ENCODE results near the gene VANGL1.

VANGL1 gene

DNA sequence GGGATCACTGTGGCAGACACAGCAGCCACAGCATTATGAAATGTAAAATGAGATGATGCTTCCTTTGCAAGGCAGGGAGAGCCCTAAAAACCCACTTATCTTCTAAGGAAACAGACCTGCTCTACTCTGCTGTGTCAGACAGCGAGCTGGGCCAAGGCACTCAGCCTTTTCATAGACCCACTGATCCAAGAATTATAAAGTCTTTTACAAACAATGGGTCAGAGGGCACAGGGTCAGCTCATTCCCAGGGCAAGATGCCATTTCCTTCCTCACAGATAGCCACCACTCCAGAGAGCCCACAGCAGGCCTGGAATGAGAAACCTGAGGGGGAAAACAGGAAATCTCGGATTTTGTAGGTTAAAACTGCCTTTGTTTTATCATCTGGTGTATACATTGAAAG is 83.8 kb downstream of the VANGL1 start:
- H3K4me1 Mint-ChIP-seq = no peaks in the 10 kb centered on the region
- H3K4me3 Mint-ChIP-seq = no peak overlapping the region
- H3K27me3 Mint-ChIP-seq = peaks cover 2% of the 10 kb centered on the region
- no peaks in the 10 kb centered on the region for H3K9me3 Mint-ChIP-seq
- H3K27ac Mint-ChIP-seq = no peak overlapping the region
- H3K36me3 Mint-ChIP-seq = no peaks in the 10 kb centered on the region

DNA sequence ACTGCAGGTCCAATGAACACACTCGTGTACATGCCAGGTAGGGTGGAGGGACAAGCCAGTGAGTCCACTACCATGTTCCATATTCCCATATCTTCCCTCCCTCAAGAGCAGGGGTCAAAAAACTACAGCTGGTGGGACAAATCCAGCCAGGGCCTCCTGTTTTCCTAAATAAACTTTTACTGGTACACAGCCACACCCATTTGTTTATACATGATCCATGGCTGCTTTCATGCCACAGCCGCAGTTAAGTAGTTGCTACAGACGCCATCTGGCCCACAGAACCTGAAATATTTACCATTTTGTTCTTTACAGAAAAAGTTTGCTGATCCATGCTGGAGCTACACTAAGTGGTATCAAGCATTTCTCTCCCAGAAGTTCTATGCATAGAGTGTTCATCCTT is 84.4 kb downstream of the VANGL1 start:
- no peak overlapping the region for H3K4me3 Mint-ChIP-seq
- H3K27me3 Mint-ChIP-seq = peaks cover 2% of the 10 kb centered on the region
- H3K27ac Mint-ChIP-seq = no peak overlapping the region
- H3K9me3 Mint-ChIP-seq = no peaks in the 10 kb centered on the region
- H3K4me1 Mint-ChIP-seq = no peaks in the 10 kb centered on the region
- no peaks in the 10 kb centered on the region for H3K36me3 Mint-ChIP-seq

DNA sequence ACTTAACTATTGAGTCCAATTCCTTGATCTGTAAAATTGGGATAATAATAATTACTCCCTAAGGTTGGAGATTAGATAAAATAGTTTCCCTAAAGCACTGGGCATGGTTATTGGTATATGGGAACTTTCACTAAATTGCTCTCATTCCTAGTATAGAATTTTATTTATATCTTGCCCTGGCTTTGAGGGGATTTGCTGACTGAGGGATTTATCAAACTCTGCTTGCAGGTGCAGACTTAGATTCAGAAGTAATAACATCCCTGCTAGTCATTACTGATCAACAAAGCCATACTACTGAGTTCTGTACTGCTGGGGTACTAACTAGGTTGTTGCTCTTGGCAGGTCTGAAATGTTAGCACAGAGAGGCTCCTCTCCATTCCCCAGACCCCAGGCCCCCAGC is 84.8 kb downstream of the VANGL1 start:
- H3K9me3 Mint-ChIP-seq = no peaks in the 10 kb centered on the region
- peaks cover 2% of the 10 kb centered on the region for H3K27me3 Mint-ChIP-seq
- no peaks in the 10 kb centered on the region for H3K36me3 Mint-ChIP-seq
- H3K4me3 Mint-ChIP-seq = no peak overlapping the region
- no peak overlapping the region for H3K27ac Mint-ChIP-seq
- H3K4me1 Mint-ChIP-seq = no peaks in the 10 kb centered on the region

DNA sequence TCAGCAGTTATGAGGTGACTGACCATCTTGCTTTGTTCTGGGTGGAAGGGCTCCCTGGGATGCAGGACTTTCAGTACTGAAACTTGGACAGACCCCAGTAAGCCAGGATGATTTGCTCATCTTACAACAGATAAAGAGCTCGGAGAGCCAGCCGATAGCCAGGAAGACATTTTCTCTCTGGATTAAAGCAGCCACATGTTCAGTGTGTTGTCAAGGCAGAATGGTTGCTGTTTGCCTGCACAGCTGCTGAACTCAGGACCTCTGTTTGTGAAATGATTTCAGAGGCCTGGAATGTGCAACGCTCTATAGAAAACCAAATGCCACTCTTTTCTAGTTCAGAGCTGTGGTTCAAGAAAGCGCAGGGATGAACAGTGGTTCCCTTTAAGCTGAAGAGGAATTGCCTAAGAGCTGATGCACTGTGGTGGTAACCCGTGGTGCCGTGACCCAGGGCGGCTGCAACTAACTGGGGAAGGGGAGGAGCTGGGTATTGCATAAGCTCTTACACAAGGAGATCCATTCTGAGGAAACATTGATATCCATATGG is 86.0 kb downstream of the VANGL1 start:
- H3K4me3 Mint-ChIP-seq = no peak overlapping the region
- no peaks in the 10 kb centered on the region for H3K9me3 Mint-ChIP-seq
- peaks cover 2% of the 10 kb centered on the region for H3K27me3 Mint-ChIP-seq
- H3K36me3 Mint-ChIP-seq = no peaks in the 10 kb centered on the region
- no peaks in the 10 kb centered on the region for H3K4me1 Mint-ChIP-seq
- no peak overlapping the region for H3K27ac Mint-ChIP-seq

DNA sequence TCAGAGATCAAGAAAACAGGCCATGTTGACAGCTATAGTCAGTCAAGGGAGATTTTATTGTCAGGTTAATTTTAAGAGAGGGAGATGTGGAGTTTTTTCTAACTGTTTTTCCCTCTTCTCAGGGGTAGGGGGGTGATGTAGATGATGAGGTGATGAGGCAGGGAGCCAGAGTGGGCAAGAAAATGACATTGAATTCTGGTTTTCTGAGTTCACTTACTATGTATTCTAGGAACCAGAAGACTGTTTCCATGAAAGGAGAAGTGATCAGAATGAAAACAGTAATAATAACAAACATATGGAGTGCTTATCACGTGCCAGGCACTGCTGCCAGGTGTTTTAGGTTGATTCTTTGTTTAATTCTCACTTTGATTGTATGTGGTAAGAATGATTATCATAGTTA is 86.6 kb downstream of the VANGL1 start:
- no peak overlapping the region for H3K27ac Mint-ChIP-seq
- H3K4me3 Mint-ChIP-seq = no peak overlapping the region
- no peaks in the 10 kb centered on the region for H3K36me3 Mint-ChIP-seq
- H3K27me3 Mint-ChIP-seq = peaks cover 6% of the 10 kb centered on the region
- no peaks in the 10 kb centered on the region for H3K4me1 Mint-ChIP-seq
- no peaks in the 10 kb centered on the region for H3K9me3 Mint-ChIP-seq

DNA sequence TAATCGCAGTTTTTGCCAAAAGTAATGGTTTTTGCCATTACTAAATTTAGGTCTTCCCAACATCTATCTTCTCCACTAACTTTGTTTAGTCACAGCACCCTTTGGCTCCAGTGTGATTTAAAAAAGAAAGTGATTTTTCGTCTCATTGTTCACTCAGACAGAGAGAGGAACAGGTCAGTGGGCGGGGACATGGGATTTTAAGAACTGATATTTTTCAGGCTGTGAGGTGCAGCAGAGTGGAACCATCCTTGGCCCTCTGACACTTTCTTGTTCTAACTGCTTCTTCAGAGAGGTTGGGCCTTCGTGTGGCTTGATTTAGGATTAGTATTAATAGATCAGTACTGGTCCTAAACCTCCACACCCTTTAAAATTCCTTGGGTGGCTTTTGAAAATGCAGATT is 88.0 kb downstream of the VANGL1 start:
- no peaks in the 10 kb centered on the region for H3K4me1 Mint-ChIP-seq
- H3K36me3 Mint-ChIP-seq = no peaks in the 10 kb centered on the region
- H3K27me3 Mint-ChIP-seq = peaks cover 5% of the 10 kb centered on the region
- no peak overlapping the region for H3K4me3 Mint-ChIP-seq
- H3K27ac Mint-ChIP-seq = no peak overlapping the region
- H3K9me3 Mint-ChIP-seq = no peaks in the 10 kb centered on the region

DNA sequence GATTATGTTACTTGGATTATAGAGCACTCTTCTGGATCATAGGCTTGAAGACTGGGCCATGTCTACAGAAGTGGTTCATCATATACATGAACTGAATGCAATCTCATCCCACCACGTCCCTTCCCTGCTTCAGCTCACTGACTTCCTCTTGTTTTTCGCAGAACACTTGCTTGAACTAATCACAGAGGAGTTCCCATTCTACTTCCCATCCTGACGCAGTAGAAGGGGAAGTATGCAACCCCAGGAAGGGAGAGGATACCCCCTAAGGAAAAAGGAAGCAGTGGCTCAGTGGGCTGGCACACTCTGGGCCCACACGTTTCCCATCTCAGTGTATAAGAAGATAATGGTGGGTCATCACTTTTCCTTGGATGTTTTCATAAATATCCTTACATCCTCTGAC is 90.5 kb downstream of the VANGL1 start:
- H3K27me3 Mint-ChIP-seq = peaks cover 6% of the 10 kb centered on the region
- no peak overlapping the region for H3K4me3 Mint-ChIP-seq
- H3K9me3 Mint-ChIP-seq = no peaks in the 10 kb centered on the region
- H3K36me3 Mint-ChIP-seq = no peaks in the 10 kb centered on the region
- H3K4me1 Mint-ChIP-seq = no peaks in the 10 kb centered on the region
- H3K27ac Mint-ChIP-seq = no peak overlapping the region

DNA sequence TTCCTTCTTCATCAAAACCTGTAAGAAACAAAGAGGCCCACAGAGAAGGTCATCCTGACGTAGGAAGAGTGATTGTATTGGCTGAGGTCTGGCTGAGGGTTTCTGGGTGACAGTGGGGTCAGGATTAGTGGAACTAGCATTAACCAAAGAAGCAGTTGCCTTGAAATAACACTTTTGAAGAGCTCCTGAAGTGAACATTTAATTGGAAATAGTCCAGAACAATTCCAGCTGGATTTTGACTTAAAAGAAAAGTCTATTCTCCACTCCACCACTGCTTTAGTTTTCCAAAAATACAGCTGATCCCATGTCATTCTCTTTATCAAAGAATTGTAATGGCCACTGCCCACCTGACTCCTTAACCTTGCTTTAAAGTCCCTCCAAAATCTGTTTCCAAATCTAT is 99.0 kb downstream of the VANGL1 start:
- H3K27me3 Mint-ChIP-seq = peaks cover 3% of the 10 kb centered on the region

DNA sequence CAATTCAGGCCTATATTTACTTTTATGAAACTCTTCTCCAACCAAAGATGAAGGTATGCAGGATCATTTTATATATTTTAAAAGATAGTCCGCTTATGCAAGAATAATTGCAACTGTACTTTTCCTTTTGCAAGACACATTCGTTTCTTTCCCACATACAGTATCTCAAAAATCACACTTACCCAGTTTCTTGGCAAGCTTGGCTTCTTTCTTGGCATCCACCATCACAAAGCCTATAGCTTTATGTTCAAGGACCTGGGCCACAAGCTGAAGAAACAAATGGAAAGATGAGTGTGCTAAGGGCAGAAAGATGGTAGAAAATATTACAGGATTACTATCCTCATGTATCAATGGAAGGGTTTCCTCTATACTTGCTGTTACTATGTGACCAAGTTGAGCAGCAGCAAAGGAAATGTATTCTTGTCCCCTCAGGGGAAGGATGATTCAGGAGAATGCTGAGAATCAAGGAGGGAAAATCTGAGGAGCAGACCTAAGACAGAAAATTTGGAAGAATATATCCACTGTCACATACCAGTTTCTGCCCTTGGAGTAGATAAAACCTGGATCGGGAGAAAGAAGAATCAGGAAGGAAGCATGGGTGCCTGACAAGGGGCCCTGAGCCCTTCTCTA is 103.0 kb downstream of the VANGL1 start:
- Mint-ChIP-seq H3K36me3 (no peaks in the 10 kb centered on the region), H3K27me3 (peaks cover 6% of the 10 kb centered on the region), H3K27ac (no peak overlapping the region), H3K4me1 (no peaks in the 10 kb centered on the region), H3K9me3 (no peaks in the 10 kb centered on the region), H3K4me3 (no peak overlapping the region)

More for the DNA sequence above, 99.0 kb downstream of the VANGL1 start:
- no peaks in the 10 kb centered on the region for H3K9me3 Mint-ChIP-seq
- H3K27ac Mint-ChIP-seq = no peak overlapping the region
- H3K36me3 Mint-ChIP-seq = no peaks in the 10 kb centered on the region
- H3K4me3 Mint-ChIP-seq = no peak overlapping the region
- no peaks in the 10 kb centered on the region for H3K4me1 Mint-ChIP-seq

DNA sequence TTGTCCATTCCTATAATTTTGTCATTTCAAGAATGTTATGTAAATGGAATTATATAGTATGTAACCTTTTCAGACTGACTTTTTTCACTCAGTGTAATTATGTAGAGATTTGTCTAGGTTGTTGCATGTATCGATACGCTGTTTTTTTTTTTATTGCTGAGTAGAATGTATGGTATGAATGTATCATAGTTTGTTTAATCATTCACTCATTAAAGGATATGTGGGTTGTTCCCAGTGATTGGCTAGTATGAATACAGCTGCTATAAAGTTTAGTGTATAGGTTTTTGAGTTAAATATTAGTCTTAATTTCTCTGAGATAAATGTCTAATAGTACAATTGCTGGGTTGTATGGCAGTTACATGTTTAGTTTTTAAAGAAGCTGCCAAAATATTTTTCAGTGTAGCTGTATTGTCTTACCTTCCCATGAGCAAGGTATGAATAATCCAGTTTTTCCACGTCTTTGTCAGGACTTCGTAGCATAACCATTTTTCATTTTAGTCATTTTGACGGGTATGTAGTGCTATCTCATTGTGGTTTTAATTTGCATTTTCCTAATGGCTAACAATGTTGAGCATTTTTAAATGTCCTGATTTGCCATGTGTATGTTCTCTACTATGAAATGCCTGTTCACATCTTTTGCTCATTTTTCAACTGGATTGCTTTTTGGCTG is 104.4 kb downstream of the VANGL1 start:
- H3K4me3 Mint-ChIP-seq = no peak overlapping the region
- H3K4me1 Mint-ChIP-seq = no peaks in the 10 kb centered on the region
- no peaks in the 10 kb centered on the region for H3K9me3 Mint-ChIP-seq
- no peak overlapping the region for H3K27ac Mint-ChIP-seq
- no peaks in the 10 kb centered on the region for H3K36me3 Mint-ChIP-seq
- H3K27me3 Mint-ChIP-seq = peaks cover 11% of the 10 kb centered on the region

Measured in activated naive CD4-positive, alpha-beta T cell treated with anti-CD3 and anti-CD28 coated beads, Interleukin-2, amount 50 U/mL, for 24 hours (primary cell).